Uterus (tissue), 4 donors: Measurements from ENCODE around the gene PSMC3. TPM values are rescaled to one million over a fixed set of nuclear protein-coding genes. Genes with fewer than 3 reads are reported as not detected.

Experiments
- DNase-seq, 2 donors: peaks; one replicate each; pipeline ENCODE4 v3.0.0-alpha.2; 2019 to 2020
- H3K27ac ChIP-seq, 2 donors: fragments of 200-600 bp; sonication (generic); 1 replicate in 1 of 2; 2 replicates in 1 of 2; pipeline ENCODE4 v1.5.1; 2016 to 2018
- H3K27me3 ChIP-seq, 2 donors: fragments of 200-600 bp; sonication (generic); one replicate each; pipeline ENCODE4 v1.5.1; 2018 to 2019; ENCODE audit warnings: control low read depth in 1 of 2
- H3K36me3 ChIP-seq, 2 donors: fragments of 200-600 bp; sonication (generic); one replicate each; pipeline ENCODE4 v1.5.1; 2019; ENCODE audit warnings: control low read depth in 1 of 2
- H3K4me1 ChIP-seq, 2 donors: fragments of 200-600 bp; sonication (generic); one replicate each; pipeline ENCODE4 v1.5.1; 2018 to 2019; ENCODE audit warnings: control low read depth in 1 of 2
- H3K4me3 ChIP-seq, 2 donors: fragments of 200-600 bp; sonication (generic); 1 replicate in 1 of 2; 2 replicates in 1 of 2; pipeline ENCODE4 v1.5.1; 2018 to 2019; ENCODE audit warnings: mild to moderate bottlenecking in 1 of 2
- H3K9me3 ChIP-seq, 2 donors: fragments of 200-600 bp; sonication (generic); one replicate each; pipeline ENCODE4 v1.5.1; 2019; ENCODE audit warnings: control low read depth in 1 of 2
- POLR2A ChIP-seq, 2 donors: fragments of 450-650 bp; IDR thresholded peaks; one replicate each; pipeline ENCODE4 v1.6.1; 2016; ENCODE audit warnings: antibody characterized with exemption in 2 of 2, mild to moderate bottlenecking in 1 of 2, moderate library complexity in 1 of 2
- intact Hi-C: fragments of 100-400 bp; cut with DNase I; formaldehyde crosslinking; loops from one replicate; pipeline ENCODE4 v1.15.1; 2023; ENCODE audit warnings: low total_unique reads
- total RNA-seq, 4 donors: library from RNA; depleted of rRNA in 3 of 4; stranded (reverse); fragments of >200 nt in 3 of 4; gene quantifications; one replicate each; pipeline versions ENCODE4 v1.1.0 to v1.2.4, GENCODE V29; 2014 to 2023
- TF ChIP-seq, protein P1 (sequence below), 4 experiments: fragments of 200-600 bp in 2 of 4; fragments of 450-650 bp in 2 of 4; sonication (generic) in 2 of 4; IDR thresholded peaks; one replicate each; pipeline ENCODE4 v1.5.1; 2016 to 2019; ENCODE audit warnings: antibody characterized with exemption in 4 of 4, mild to moderate bottlenecking in 2 of 4, moderate library complexity in 1 of 4
- donor health status: DM: yes; HTN: yes; CAD: no.

The PSMC3 gene
- total RNA-seq, 4 donors from 2014 or later, result 43.8 to 161 (median 96.2) TPM

DNA sequence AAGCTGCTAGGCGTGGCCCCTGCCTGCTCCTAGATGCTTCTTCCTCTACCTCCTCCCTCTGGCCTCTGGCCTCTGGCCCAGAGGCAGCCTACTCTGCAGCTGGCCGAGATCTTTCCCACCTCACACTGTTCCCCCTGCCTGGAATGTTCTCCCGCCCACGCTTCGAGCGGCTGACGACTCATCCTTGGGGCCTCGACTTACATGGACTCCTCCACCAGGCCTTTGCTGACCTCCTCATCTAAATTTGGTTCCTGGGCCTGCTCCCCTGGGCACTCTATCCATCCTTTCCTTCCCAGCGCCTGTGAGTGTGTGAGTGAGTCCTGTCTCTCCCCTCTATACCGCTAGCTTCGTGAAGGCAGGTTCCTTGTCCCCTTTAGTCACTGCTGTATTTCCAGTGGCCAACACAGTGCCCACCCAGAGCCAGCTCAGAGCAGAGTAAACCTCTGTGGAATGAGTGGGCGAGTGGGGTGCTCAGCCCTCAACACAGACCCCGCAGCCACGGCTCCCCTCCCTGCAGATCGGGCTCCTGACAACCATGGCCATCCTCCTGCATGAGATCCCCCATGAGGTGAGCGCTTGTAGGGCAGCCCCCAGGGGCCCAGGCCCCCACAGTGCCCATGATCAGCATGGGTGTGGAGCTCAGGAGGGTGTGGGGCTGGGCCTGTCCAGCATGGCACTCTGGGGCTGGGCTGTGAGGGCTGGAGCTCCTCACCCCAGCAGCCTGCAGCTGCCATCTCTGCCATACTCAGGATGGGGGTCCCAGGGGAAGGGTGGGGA, 12.1 kb downstream of the PSMC3 start:
- Histone ChIP-seq H3K36me3 (no peaks in the 10 kb centered on the region), H3K4me1 (peaks cover 4 to 42% of the 10 kb centered on the region in 2 donors), H3K4me3 (no peak overlapping the region), H3K27me3 (no peaks in the 10 kb centered on the region), H3K9me3 (no peaks in the 10 kb centered on the region), H3K27ac (peak overlapping the region; percentile 86 to 87)
- intact Hi-C loops, result no loop called here
- TF ChIP-seq POLR2A (IDR thresholded peaks at IDR 0.05), result no peak
- TF ChIP-seq, protein P1, sequence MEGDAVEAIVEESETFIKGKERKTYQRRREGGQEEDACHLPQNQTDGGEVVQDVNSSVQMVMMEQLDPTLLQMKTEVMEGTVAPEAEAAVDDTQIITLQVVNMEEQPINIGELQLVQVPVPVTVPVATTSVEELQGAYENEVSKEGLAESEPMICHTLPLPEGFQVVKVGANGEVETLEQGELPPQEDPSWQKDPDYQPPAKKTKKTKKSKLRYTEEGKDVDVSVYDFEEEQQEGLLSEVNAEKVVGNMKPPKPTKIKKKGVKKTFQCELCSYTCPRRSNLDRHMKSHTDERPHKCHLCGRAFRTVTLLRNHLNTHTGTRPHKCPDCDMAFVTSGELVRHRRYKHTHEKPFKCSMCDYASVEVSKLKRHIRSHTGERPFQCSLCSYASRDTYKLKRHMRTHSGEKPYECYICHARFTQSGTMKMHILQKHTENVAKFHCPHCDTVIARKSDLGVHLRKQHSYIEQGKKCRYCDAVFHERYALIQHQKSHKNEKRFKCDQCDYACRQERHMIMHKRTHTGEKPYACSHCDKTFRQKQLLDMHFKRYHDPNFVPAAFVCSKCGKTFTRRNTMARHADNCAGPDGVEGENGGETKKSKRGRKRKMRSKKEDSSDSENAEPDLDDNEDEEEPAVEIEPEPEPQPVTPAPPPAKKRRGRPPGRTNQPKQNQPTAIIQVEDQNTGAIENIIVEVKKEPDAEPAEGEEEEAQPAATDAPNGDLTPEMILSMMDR (IDR thresholded peaks at IDR 0.05), result no peak
- peak; percentile 76 to 84 for DNase-seq

DNA sequence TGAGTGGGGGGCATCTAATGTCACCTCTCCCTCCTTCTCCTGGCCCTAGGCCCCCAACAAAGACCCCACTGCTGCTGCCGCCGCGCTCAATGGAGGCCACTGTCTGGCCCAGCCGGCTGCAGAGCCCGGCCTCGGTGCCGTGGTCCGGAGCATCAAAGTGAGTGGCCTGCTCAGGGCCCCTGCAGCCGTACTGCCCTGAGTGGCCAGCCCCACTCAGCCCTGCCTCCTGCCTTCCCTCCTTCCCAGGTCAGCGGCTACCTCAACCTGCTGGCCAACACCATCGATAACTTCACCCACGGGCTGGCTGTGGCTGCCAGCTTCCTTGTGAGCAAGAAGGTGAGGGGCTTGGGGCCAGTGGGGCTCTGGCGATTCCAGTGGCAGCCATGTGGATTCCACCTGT, 12.9 kb downstream of the PSMC3 start:
- Histone ChIP-seq H3K4me1 (peaks cover 4 to 42% of the 10 kb centered on the region in 2 donors), H3K4me3 (no peak overlapping the region), H3K36me3 (no peaks in the 10 kb centered on the region), H3K27ac (peak overlapping the region; percentile 86 to 87), H3K9me3 (no peaks in the 10 kb centered on the region), H3K27me3 (no peaks in the 10 kb centered on the region)
- TF ChIP-seq POLR2A (IDR thresholded peaks at IDR 0.05), result no peak
- TF ChIP-seq, protein P1 (IDR thresholded peaks at IDR 0.05), result no peak
- DNase-seq, result no peak
- intact Hi-C loops, result no loop called here

DNA sequence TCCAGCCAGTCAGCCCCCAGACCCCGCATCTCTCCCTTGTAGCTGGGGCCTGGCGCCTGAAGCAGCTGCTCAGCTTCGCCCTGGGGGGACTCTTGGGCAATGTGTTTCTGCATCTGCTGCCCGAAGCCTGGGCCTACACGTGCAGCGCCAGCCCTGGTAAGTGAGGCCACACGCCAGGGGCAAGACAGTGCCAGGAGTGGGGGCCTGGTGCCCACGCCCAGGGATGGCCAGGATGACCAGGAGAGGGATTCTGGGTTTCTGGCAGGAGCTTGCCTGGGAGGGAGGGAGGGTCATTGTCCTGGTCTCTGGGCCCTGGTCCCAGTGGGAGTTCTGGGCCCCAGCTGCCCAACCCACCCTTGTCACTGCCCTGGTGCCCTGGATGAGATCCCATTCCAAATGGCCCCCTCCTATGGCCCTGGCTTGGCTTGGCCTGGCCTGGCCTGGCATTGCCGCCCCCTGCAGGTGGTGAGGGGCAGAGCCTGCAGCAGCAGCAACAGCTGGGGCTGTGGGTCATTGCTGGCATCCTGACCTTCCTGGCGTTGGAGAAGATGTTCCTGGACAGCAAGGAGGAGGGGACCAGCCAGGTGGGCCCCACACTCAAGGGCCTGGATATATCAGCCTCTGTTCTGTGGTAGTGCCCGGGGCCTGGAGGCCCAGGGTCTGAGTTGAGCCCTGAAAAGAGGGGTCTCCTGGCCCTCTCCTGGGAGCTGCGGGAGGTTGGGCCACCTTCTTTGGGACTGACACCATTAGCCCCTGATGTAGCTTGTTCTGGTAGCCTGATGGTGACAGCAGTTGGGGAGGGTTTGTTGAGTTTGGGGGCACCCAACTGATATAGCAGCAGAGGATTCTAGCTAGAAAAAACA, 14.1 kb downstream of the PSMC3 start:
- DNase-seq, result no peak
- TF ChIP-seq POLR2A (IDR thresholded peaks at IDR 0.05), result no peak
- TF ChIP-seq, protein P1 (IDR thresholded peaks at IDR 0.05), result peak in 3 of 4 experiments; percentile 37 to 49 (median 49)
- no peaks in the 10 kb centered on the region for H3K36me3 ChIP-seq
- no peak overlapping the region for H3K4me3 ChIP-seq
- H3K4me1 ChIP-seq, result peaks cover 7 to 48% of the 10 kb centered on the region in 2 donors
- H3K27ac ChIP-seq, result peak overlapping the region; percentile 3 to 24
- H3K27me3 ChIP-seq, result no peaks in the 10 kb centered on the region
- no peaks in the 10 kb centered on the region for H3K9me3 ChIP-seq
- intact Hi-C loops, result no loop called here

DNA sequence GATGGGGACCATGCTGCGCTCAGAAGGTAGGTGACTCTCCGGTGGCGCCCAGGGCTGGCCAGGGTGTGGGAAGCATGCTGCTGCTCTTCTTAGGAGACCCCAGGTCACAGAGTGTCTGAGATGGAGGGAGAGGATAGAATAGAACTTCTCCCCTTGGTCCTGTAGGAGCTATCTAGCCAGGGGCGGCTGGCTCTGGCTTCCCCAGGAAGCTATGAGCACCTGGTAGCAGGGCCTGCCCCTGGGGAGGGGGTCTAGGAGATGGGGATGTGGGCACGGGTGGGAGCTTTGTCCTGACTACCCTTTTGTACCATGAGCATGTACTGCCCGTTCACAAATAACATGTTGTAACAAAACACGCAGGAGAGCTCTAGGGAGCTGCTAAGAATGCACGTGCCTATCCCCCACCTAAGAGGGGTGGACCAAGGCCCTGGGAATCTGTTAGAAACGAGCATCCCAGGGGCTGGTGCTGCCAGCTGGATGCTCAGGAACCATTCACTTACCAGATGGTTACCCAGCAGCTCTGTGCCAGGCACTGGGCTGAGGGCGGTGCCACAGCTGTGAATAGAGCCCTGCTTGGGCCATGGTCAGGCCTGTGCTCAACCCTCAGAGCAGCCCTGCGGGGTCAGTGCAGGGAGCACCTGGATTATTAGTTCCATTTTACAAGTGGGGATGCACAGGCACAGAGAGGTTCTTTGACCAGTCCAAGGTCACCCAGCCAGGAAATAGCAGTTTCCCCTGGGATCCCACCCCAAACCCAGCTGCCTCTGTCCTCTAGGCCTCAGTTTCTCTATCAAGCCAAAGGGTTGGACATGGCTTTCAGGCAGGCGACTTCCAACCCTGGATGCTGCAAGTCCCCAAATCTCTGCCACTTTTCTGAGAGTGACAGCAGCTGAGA, 15.6 kb downstream of the PSMC3 start:
- TF ChIP-seq POLR2A (IDR thresholded peaks at IDR 0.05), result no peak
- TF ChIP-seq, protein P1 (IDR thresholded peaks at IDR 0.05), result no peak
- intact Hi-C loops, result no loop called here
- no peak for DNase-seq
- H3K27me3 ChIP-seq, result no peaks in the 10 kb centered on the region
- H3K4me3 ChIP-seq, result peak overlapping the region in 1 of 2 donors; percentile 89
- H3K27ac ChIP-seq, result peak overlapping the region; percentile 97
- H3K4me1 ChIP-seq, result peaks cover 4 to 40% of the 10 kb centered on the region in 2 donors
- H3K36me3 ChIP-seq, result no peaks in the 10 kb centered on the region
- no peaks in the 10 kb centered on the region for H3K9me3 ChIP-seq
